Ovary (tissue), 9 donors: ENCODE measurements around the gene RAPSN. TPM values are rescaled to one million over a fixed set of nuclear protein-coding genes. Genes with fewer than 3 reads are reported as not detected.

Experiments
- DNase-seq, 5 donors: peaks; one replicate each; pipeline ENCODE4 v3.0.0-alpha.2; 2019 to 2020
- H3K27ac ChIP-seq, 2 donors: fragments of 200-600 bp; one replicate each; pipeline versions ENCODE4 v1.5.1 to v1.8.0; 2019 to 2022
- H3K27me3 ChIP-seq: fragments of 200-600 bp; one replicate; pipeline ENCODE4 v1.8.0; 2022
- H3K36me3 ChIP-seq: fragments of 200-600 bp; sonication (generic); one replicate; pipeline ENCODE4 v1.5.1; 2019
- H3K4me1 ChIP-seq: one replicate; pipeline ENCODE4 v1.8.1; 2013; ENCODE audit warnings: mild to moderate bottlenecking, moderate library complexity; ENCODE audit not compliant: insufficient read depth
- H3K4me3 ChIP-seq: fragments of 200-600 bp; sonication (generic); one replicate; pipeline ENCODE4 v1.5.1; 2017
- H3K9me3 ChIP-seq, 2 donors: fragments of 200-600 bp in 1 of 2; sonication (generic) in 1 of 2; one replicate each; pipeline versions ENCODE4 v1.5.1 to v1.8.1; 2013 to 2019; ENCODE audit warnings: mild to moderate bottlenecking in 1 of 2, moderate library complexity in 1 of 2
- CTCF ChIP-seq, 3 donors: fragments of 450-650 bp in 2 of 3; fragments of 200-600 bp in 1 of 3; IDR thresholded peaks; one replicate each; pipeline versions ENCODE4 v1.5.1 to v1.8.0; 2016 to 2022; ENCODE audit warnings: antibody characterized with exemption in 3 of 3, mild to moderate bottlenecking in 1 of 3
- EP300 ChIP-seq: sonication (generic); formaldehyde crosslinking; IDR thresholded peaks from one replicate; pipeline ENCODE4 v1.6.1; 2017; ENCODE audit warnings: antibody characterized with exemption
- POLR2A ChIP-seq: fragments of 450-650 bp; IDR thresholded peaks from one replicate; pipeline ENCODE4 v1.6.1; 2017; ENCODE audit warnings: antibody characterized with exemption, mild to moderate bottlenecking, moderate library complexity
- WGBS, 3 donors: extraction: QIAGEN DNeasy Blood & Tissue Kit in 1 of 3; methylation state at CpG; one replicate each; pipeline versions ENCODE4 v1.1.5 to v1.1.7; 2013 to 2017; 5-methylcytosine and 5-hydroxymethylcytosine counted together
- intact Hi-C, 4 donors: fragments of 100-400 bp; cut with DNase I; formaldehyde crosslinking; loops; one replicate each; pipeline versions ENCODE4 v1.11.0 to v1.15.1; 2022 to 2023
- polyA plus RNA-seq, 2 donors: library from polyadenylated mRNA; stranded (reverse); fragments of 200-250 nt in 1 of 2; fragments of 350-450 nt in 1 of 2; fragmentation: Illumina TruSeq in 1 of 2; extraction: RNeasy Lipid Tissue Mini Kit (QIAGEN cat#74804) in 1 of 2; gene quantifications; one replicate each; pipeline ENCODE4 v1.2.3, GENCODE V29; 2013 to 2014
- total RNA-seq, 7 donors: library from RNA; depleted of rRNA in 2 of 7; stranded (reverse); fragments of >200 nt in 2 of 7; fragmentation: NEBNext Ultra II Directional in 3 of 7; extraction: Animal tissue kit (Norgen Biotek cat#: 25700) in 3 of 7; gene quantifications; one replicate each; pipeline versions ENCODE4 v1.1.0 to v1.2.4, GENCODE V29; 2016 to 2023
- donor health status: DM: no; HTN: no; CAD: no; lungs with moderate emphysema.
- donor health status: DM: no; HTN: no; CAD: no.
- donor health status: Bipolar disorder and iron deficiency.
- donor health status: DM: yes; HTN: yes; CAD: no.
- donor health status: DM: no; HTN: no; CAD: no.
- donor health status: DM: yes; HTN: yes; CAD: no.

The RAPSN gene
- total and polyA plus RNA-seq, 9 donors, result 0.08 to 0.43 (median 0.28) TPM; not detected in 5

- WGBS, 3 donors, result 74 to 81% (median 80%) methylated on average over 12 of the region's 12 CpGs
- no peak overlapping the region for H3K4me3 ChIP-seq
- no peaks in the 10 kb centered on the region for H3K9me3 ChIP-seq
- H3K4me1 ChIP-seq, result no peaks in the 10 kb centered on the region
- H3K27ac ChIP-seq, result no peak overlapping the region
- intact Hi-C loops, result no loop called here
- no peaks in the 10 kb centered on the region for H3K27me3 ChIP-seq
- DNase-seq, result no peak
- TF ChIP-seq CTCF (IDR thresholded peaks at IDR 0.05) (no peak), EP300 (no peak), POLR2A (no peak)
- H3K36me3 ChIP-seq, result no peaks in the 10 kb centered on the region
These were observed 5.8 kb downstream of the RAPSN start for GRCh38 chr11:47443028-47443700.

- Histone ChIP-seq H3K36me3 (no peaks in the 10 kb centered on the region), H3K27me3 (no peaks in the 10 kb centered on the region), H3K4me3 (no peak overlapping the region), H3K9me3 (no peaks in the 10 kb centered on the region), H3K4me1 (no peaks in the 10 kb centered on the region), H3K27ac (no peak overlapping the region)
- WGBS, 3 donors, result 89 to 93% (median 91%) methylated on average over 8 of the region's 8 CpGs
- no peak for DNase-seq
- intact Hi-C loops, result no loop called here
- TF ChIP-seq EP300, result no peak
- TF ChIP-seq CTCF (IDR thresholded peaks at IDR 0.05), result no peak
- TF ChIP-seq POLR2A, result no peak
These were observed 6.4 kb downstream of the RAPSN start for GRCh38 chr11:47442514-47442913.

- H3K4me3 ChIP-seq, result no peak overlapping the region
- no peak for DNase-seq
- no peak for TF ChIP-seq EP300
- no peak for TF ChIP-seq CTCF (IDR thresholded peaks at IDR 0.05)
- no peak for TF ChIP-seq POLR2A
These were observed 7.5 kb downstream of the RAPSN start for GRCh38 chr11:47441421-47441820.

GRCh38 chr11:47440054-47440476 lies 8.9 kb downstream of the RAPSN start:
- H3K9me3 ChIP-seq, result no peaks in the 10 kb centered on the region
- no peak overlapping the region for H3K27ac ChIP-seq
- H3K36me3 ChIP-seq, result no peaks in the 10 kb centered on the region
- no peaks in the 10 kb centered on the region for H3K4me1 ChIP-seq
- no peak for DNase-seq
- intact Hi-C loops, result no loop called here
- no peaks in the 10 kb centered on the region for H3K27me3 ChIP-seq
- H3K4me3 ChIP-seq, result no peak overlapping the region
- TF ChIP-seq CTCF (IDR thresholded peaks at IDR 0.05) (no peak), POLR2A (no peak), EP300 (no peak)
- WGBS, 3 donors, result 25 to 66% (median 61%) methylated on average over 2 of the region's 2 CpGs

More at GRCh38 chr11:47441421-47441820, 7.5 kb downstream of the RAPSN start:
- Histone ChIP-seq H3K9me3 (no peaks in the 10 kb centered on the region), H3K4me1 (no peaks in the 10 kb centered on the region), H3K27ac (no peak overlapping the region), H3K36me3 (no peaks in the 10 kb centered on the region), H3K27me3 (no peaks in the 10 kb centered on the region)
- intact Hi-C loops, result no loop called here
- 80 to 85% (median 83%) methylated on average over 12 of the region's 12 CpGs for WGBS, 3 donors
